GM06990 (cell line): Measurements from ENCODE around the gene SOX8.

Experiments used
- DNase-seq: peaks from one replicate; pipeline ENCODE4 v3.0.0-alpha.2; 2011; ENCODE audit not compliant: insufficient read length; ENCODE audit errors: extremely low read depth
- H3K27me3 ChIP-seq: replicated peaks from 2 replicates; pipeline ENCODE4 v1.6.0; 2011; ENCODE audit warnings: low read length; ENCODE audit not compliant: control insufficient read depth, insufficient read depth
- H3K36me3 ChIP-seq: 2 replicates; pipeline ENCODE4 v1.5.1; 2011; ENCODE audit warnings: low read length; ENCODE audit not compliant: control insufficient read depth, insufficient read depth
- H3K4me3 ChIP-seq: replicated peaks from 2 replicates; pipeline ENCODE4 v1.5.1; 2011; ENCODE audit warnings: low read depth, mild to moderate bottlenecking, control low read depth, low read length
- TF ChIP-seq, protein P1 (sequence below): IDR thresholded peaks from 2 replicates; pipeline ENCODE4 v1.5.1; 2011; ENCODE audit warnings: low read length, control low read depth, mild to moderate bottlenecking, inconsistent platforms; ENCODE audit not compliant: insufficient read depth, poor library complexity, severe bottlenecking

The SOX8 gene

DNA sequence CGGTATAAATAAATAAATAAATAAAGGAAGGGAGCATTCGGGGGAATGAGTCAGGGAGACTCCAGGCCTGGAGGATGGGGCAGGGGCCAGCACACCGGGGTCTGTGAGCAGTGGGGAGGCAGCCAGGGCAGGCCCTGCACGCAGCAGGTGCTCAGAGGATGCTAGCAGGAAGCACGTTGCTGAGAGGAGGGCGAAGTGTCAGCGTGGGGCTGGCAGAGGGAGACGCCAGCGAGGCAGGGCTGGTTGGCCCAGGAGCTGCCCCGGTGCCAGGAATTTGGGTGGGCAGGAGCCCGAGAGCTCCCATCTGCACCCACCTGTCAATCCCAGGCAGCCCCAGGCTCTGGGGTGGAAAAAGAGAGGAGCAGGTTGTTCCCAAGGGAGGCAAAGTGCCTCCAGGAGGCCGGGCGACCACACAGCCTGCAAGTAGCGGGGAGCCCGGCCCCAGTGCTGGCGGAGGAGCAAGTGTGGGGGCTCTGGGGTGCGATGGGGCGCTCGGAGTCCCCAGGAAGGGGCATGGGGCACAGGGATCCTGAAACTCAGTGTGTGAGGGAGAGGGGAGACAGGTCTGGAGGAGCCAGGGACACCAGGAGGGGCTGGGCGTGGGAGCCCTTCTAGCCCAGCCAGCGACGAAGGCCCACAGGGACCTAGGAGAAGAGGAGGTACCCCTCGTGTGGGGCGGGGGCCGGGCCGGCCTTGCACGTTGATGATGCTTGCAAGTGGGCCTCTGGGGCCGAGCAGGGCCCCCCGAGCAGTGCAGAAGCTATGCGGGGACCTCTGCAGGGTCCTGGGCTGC is 28.0 kb downstream of the SOX8 start:
- DNase-seq: no peak
- H3K27me3 ChIP-seq: no peaks in the 10 kb centered on the region; the same call in 1 of the 2 replicates
- H3K36me3 ChIP-seq: no peaks in the 10 kb centered on the region
- TF ChIP-seq, protein P1, sequence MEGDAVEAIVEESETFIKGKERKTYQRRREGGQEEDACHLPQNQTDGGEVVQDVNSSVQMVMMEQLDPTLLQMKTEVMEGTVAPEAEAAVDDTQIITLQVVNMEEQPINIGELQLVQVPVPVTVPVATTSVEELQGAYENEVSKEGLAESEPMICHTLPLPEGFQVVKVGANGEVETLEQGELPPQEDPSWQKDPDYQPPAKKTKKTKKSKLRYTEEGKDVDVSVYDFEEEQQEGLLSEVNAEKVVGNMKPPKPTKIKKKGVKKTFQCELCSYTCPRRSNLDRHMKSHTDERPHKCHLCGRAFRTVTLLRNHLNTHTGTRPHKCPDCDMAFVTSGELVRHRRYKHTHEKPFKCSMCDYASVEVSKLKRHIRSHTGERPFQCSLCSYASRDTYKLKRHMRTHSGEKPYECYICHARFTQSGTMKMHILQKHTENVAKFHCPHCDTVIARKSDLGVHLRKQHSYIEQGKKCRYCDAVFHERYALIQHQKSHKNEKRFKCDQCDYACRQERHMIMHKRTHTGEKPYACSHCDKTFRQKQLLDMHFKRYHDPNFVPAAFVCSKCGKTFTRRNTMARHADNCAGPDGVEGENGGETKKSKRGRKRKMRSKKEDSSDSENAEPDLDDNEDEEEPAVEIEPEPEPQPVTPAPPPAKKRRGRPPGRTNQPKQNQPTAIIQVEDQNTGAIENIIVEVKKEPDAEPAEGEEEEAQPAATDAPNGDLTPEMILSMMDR: no peak
- no peak overlapping the region for H3K4me3 ChIP-seq

DNA sequence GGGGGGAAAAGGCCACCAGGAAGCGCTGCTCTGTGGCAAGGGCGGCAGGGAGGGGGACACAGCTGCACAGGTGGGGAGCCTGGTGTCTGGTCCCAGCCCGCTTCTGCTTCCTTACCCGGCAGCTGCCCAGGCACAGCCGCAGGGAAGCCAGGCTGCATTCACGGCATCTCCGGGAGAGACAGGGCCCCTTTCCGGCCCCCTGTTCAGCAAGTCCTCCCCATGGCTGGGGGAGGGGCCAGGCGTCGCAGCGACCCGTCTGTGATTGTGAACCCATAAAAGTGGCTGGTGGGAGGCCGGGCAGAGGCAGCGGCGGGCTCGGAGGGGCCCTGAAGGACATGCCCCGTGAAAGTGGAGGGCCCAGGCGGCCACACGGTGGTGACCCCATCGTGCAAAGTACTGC is 28.7 kb downstream of the SOX8 start:
- H3K27me3 ChIP-seq: no peaks in the 10 kb centered on the region; the same call in 1 of the 2 replicates
- TF ChIP-seq, protein P1: no peak

DNA sequence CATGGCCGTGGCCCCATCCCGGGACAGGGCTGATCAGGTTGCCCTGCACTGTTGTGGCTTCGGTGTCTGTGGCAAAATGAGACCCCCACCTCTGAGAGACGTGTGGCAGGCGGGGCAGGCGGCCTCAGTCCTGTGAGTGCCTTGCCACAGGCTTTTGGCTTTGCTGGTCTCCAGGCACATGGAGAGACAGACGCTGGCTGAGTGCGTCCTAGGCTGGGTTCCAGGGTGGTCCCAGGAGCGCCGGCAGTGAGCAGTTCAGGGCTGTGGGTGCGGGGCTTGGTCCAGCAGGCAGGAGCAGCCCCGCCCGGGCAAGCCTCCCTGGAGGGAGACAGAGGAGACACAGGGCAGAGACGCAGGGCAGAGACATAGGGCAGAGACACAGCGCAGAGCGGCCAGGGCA is 29.2 kb downstream of the SOX8 start:
- no peak for DNase-seq
- TF ChIP-seq, protein P1: no peak
- no peaks in the 10 kb centered on the region for H3K36me3 ChIP-seq
- H3K27me3 ChIP-seq: no peaks in the 10 kb centered on the region; the same call in 1 of the 2 replicates
- no peak overlapping the region for H3K4me3 ChIP-seq

More for the DNA sequence above, 28.7 kb downstream of the SOX8 start:
- Histone ChIP-seq H3K4me3 (no peak overlapping the region), H3K36me3 (no peaks in the 10 kb centered on the region)
- no peak for DNase-seq

DNA sequence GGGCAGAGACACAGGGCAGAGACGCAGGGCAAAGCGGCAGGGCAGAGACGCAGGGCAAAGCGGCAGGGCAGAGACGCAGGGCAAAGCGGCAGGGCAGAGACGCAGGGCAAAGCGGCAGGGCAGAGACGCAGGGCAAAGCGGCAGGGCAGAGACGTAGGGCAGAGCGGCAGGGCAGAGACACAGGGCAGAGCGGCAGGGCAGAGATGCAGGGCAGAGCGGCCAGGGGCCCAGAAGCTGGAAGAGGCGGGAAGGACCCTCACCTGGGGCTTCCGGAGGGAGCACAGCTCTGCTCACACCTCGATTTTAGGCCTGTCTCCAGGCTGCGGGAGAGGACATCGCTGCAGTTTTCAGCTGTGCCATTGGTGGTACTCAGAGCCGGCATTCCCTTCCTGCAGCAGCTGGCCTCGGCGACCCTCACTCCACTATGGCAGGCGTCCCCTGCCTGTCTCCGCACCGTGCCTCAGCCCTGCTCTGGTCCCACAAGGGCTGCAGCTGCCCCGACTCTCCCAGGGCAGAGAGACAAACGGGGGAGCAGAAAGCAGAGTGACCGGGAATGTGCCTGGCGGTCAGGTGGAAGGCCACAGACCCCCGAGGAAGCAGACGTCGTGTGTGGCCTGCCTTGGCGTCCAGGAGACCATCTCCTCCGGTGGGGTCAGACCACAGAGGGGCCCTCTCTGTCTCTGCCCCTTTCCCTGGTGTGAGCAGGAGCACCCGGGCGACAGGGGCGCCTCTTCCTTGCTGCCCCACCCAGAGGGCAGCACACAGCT is 29.9 kb downstream of the SOX8 start:
- no peaks in the 10 kb centered on the region for H3K36me3 ChIP-seq
- H3K4me3 ChIP-seq: no peak overlapping the region
- no peaks in the 10 kb centered on the region; the same call in 1 of the 2 replicates for H3K27me3 ChIP-seq
- TF ChIP-seq, protein P1: no peak
- no peak for DNase-seq

DNA sequence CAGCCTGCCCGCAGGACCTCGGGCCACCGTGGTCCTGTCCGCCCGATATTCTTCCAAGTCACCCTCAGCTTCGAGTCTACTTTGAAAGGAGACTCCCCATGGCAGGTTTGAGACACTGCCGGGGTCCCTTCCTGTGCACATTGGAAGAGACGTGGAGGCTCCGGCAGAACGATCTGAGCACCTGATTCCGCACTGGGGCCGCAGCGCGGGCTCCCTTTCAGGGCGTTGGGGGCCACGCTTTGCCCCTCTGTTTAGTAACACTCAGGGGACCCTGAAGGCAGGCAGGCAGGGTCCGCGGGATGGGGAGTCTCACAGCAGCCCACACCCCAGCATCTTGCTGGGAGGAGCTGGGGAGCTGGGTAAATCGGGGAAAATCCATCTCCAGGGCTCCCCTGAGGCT is 30.6 kb downstream of the SOX8 start:
- no peaks in the 10 kb centered on the region for H3K36me3 ChIP-seq
- H3K4me3 ChIP-seq: no peak overlapping the region
- TF ChIP-seq, protein P1: no peak
- DNase-seq: no peak
- H3K27me3 ChIP-seq: no peaks in the 10 kb centered on the region; the same call in 1 of the 2 replicates
